Gastroesophageal sphincter (tissue), 4 donors: Measurements from ENCODE around the gene RFX2. TPM values are rescaled to one million over a fixed set of nuclear protein-coding genes. Genes with fewer than 3 reads are reported as not detected.
A peak's percentile ranks its signal among the peaks of the same experiment; 100 is the strongest.

ENCODE experiments used
- ATAC-seq: fragments of 150-250 bp; one replicate; pipeline ENCODE4 v1.9.1; 2016; ENCODE audit warnings: mild to moderate bottlenecking, moderate library complexity
- H3K27ac ChIP-seq, 4 donors: fragments of 200-600 bp; sonication (generic) in 3 of 4; 1 replicate in 3 of 4; 2 replicates in 1 of 4; pipeline ENCODE4 v1.5.1; 2016 to 2019
- H3K27me3 ChIP-seq: fragments of 200-600 bp; sonication (generic); one replicate; pipeline ENCODE4 v1.5.1; 2019
- H3K36me3 ChIP-seq, 2 donors: fragments of 200-600 bp; sonication (generic); one replicate each; pipeline ENCODE4 v1.5.1; 2019; ENCODE audit warnings: control low read depth in 1 of 2
- H3K4me1 ChIP-seq, 3 donors: fragments of 200-600 bp; sonication (generic); 1 replicate in 2 of 3; 2 replicates in 1 of 3; pipeline ENCODE4 v1.5.1; 2016 to 2019; ENCODE audit warnings: control low read depth in 2 of 3
- H3K4me3 ChIP-seq, 2 donors: fragments of 200-600 bp; sonication (generic); one replicate each; pipeline ENCODE4 v1.5.1; 2019; ENCODE audit warnings: mild to moderate bottlenecking in 1 of 2, moderate library complexity in 1 of 2
- H3K9me3 ChIP-seq, 3 donors: fragments of 200-600 bp; sonication (generic); one replicate each; pipeline ENCODE4 v1.5.1; 2017 to 2019; ENCODE audit warnings: control low read depth in 2 of 3
- CTCF ChIP-seq, 4 experiments: fragments of 200-600 bp in 2 of 4; fragments of 450-650 bp in 2 of 4; sonication (generic) in 1 of 4; IDR thresholded peaks; one replicate each; pipeline ENCODE4 v1.5.1; 2017 to 2019; ENCODE audit warnings: antibody characterized with exemption in 4 of 4, mild to moderate bottlenecking in 2 of 4, moderate library complexity in 2 of 4
- EP300 ChIP-seq: sonication (generic); formaldehyde crosslinking; IDR thresholded peaks from one replicate; pipeline ENCODE4 v1.6.1; 2017; ENCODE audit warnings: antibody characterized with exemption, mild to moderate bottlenecking
- POLR2A ChIP-seq, 2 donors: fragments of 450-650 bp; IDR thresholded peaks; one replicate each; pipeline ENCODE4 v1.6.1; 2017; ENCODE audit warnings: antibody characterized with exemption in 2 of 2, mild to moderate bottlenecking in 2 of 2, moderate library complexity in 1 of 2
- POLR2AphosphoS5 ChIP-seq: sonication (generic); formaldehyde crosslinking; IDR thresholded peaks from one replicate; pipeline ENCODE4 v1.6.1; 2017; ENCODE audit warnings: antibody characterized with exemption
- WGBS, 2 donors: methylation state at CpG; one replicate each; pipeline ENCODE4 v1.1.5; 2018; ENCODE audit warnings: low coverage in 1 of 2; 5-methylcytosine and 5-hydroxymethylcytosine counted together
- total RNA-seq, 4 donors: library from RNA; depleted of rRNA; stranded (reverse); fragments of >200 nt; gene quantifications; one replicate each; pipeline ENCODE4 v1.1.0, GENCODE V29; 2016

The RFX2 gene
- total RNA-seq, 4 donors from 2014 or later = 18.7 to 49.1 (median 37.6) TPM

GRCh38 chr19:5952193-5953029, 157.9 kb downstream of the RFX2 start:
- Histone ChIP-seq H3K36me3 (no peaks in the 10 kb centered on the region), H3K27ac (peak overlapping the region; percentile 80 to 86 (median 84)), H3K4me1 (peaks cover 37 to 100% (median 83%) of the 10 kb centered on the region in 3 donors), H3K9me3 (no peaks in the 10 kb centered on the region), H3K27me3 (no peaks in the 10 kb centered on the region), H3K4me3 (no peak overlapping the region)
- ATAC-seq = no peak
- 54 to 57% methylated on average over 9 to 12 of the region's 18 CpGs for WGBS, 2 donors
- TF ChIP-seq POLR2A (IDR thresholded peaks at IDR 0.05) = no peak
- TF ChIP-seq POLR2AphosphoS5 = no peak
- TF ChIP-seq CTCF (IDR thresholded peaks at IDR 0.05) = no peak
- TF ChIP-seq EP300 = no peak

- no peak for TF ChIP-seq EP300
- no peak for TF ChIP-seq POLR2AphosphoS5
- H3K36me3 ChIP-seq = no peaks in the 10 kb centered on the region
- 10 to 13% methylated on average over 2 to 5 of the region's 19 CpGs for WGBS, 2 donors
- peaks cover 37 to 100% (median 88%) of the 10 kb centered on the region in 3 donors for H3K4me1 ChIP-seq
- H3K9me3 ChIP-seq = no peaks in the 10 kb centered on the region
- H3K27me3 ChIP-seq = no peaks in the 10 kb centered on the region
- ATAC-seq = no peak
- H3K27ac ChIP-seq = peak overlapping the region; percentile 14 to 86 (median 84)
- H3K4me3 ChIP-seq = peak overlapping the region in 1 of 2 donors; percentile 11
Observed at GRCh38 chr19:5951338-5951861, 158.9 kb downstream of the RFX2 start.

- no peaks in the 10 kb centered on the region for H3K27me3 ChIP-seq
- TF ChIP-seq CTCF (IDR thresholded peaks at IDR 0.05) (no peak), EP300 (no peak), POLR2A (IDR thresholded peaks at IDR 0.05) (no peak), POLR2AphosphoS5 (no peak)
Observed at GRCh38 chr19:5950741-5951140, 159.6 kb downstream of the RFX2 start.

GRCh38 chr19:5949792-5950305, 160.5 kb downstream of the RFX2 start:
- WGBS, 2 donors = 74 to 80% methylated on average over 2 to 13 of the region's 13 CpGs
- Histone ChIP-seq H3K27ac (peak overlapping the region; percentile 80 to 88 (median 85)), H3K4me1 (peaks cover 37 to 96% (median 81%) of the 10 kb centered on the region in 3 donors), H3K36me3 (no peaks in the 10 kb centered on the region), H3K27me3 (no peaks in the 10 kb centered on the region), H3K9me3 (no peaks in the 10 kb centered on the region), H3K4me3 (no peak overlapping the region)
- TF ChIP-seq EP300 (no peak), POLR2AphosphoS5 (no peak), POLR2A (IDR thresholded peaks at IDR 0.05) (no peak), CTCF (IDR thresholded peaks at IDR 0.05) (no peak)
- no peak for ATAC-seq

More at GRCh38 chr19:5950741-5951140, 159.6 kb downstream of the RFX2 start:
- Histone ChIP-seq H3K4me1 (peaks cover 37 to 100% (median 90%) of the 10 kb centered on the region in 3 donors), H3K36me3 (no peaks in the 10 kb centered on the region), H3K9me3 (no peaks in the 10 kb centered on the region), H3K27ac (peak overlapping the region in 3 of 4 donors; percentile 84 to 86 (median 85)), H3K4me3 (no peak overlapping the region)
- 56 to 73% methylated on average over 2 to 3 of the region's 3 CpGs for WGBS, 2 donors
- no peak for ATAC-seq

GRCh38 chr19:5948752-5949564, 161.3 kb downstream of the RFX2 start:
- peaks cover 33 to 96% (median 80%) of the 10 kb centered on the region in 3 donors for H3K4me1 ChIP-seq

More at GRCh38 chr19:5948752-5949564, 161.3 kb downstream of the RFX2 start:
- Histone ChIP-seq H3K4me3 (no peak overlapping the region), H3K36me3 (no peaks in the 10 kb centered on the region), H3K9me3 (no peaks in the 10 kb centered on the region), H3K27ac (peak overlapping the region; percentile 80 to 88 (median 85)), H3K27me3 (no peaks in the 10 kb centered on the region)
- no peak for ATAC-seq
- TF ChIP-seq EP300 = no peak
- peak; percentile 46 for TF ChIP-seq POLR2AphosphoS5
- 29 to 37% methylated on average over 8 to 9 of the region's 13 CpGs for WGBS, 2 donors
